Measurements from ENCODE around the gene RTP1.
"Not testable (repeated sequence)": the region's sequence is repeated elsewhere in the genome, so short reads cannot be mapped to it uniquely, and the experiment has no call there.

RTP1 gene

DNA sequence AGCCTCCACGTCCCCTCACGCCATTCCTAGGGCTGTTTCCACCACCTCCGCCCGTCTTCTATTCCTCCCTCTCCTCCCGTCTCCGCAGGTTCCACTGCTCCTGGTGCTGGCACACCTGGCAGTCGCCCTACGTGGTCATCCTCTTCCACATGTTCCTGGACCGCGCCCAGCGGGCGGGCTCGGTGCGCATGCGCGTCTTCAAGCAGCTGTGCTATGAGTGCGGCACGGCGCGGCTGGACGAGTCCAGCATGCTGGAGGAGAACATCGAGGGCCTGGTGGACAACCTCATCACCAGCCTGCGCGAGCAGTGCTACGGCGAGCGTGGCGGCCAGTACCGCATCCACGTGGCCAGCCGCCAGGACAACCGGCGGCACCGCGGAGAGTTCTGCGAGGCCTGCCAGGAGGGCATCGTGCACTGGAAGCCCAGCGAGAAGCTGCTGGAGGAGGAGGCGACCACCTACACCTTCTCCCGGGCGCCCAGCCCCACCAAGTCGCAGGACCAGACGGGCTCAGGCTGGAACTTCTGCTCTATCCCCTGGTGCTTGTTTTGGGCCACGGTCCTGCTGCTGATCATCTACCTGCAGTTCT, 2.3 kb downstream of the RTP1 start:
- DNase-seq, result not testable (repeated sequence)

DNA sequence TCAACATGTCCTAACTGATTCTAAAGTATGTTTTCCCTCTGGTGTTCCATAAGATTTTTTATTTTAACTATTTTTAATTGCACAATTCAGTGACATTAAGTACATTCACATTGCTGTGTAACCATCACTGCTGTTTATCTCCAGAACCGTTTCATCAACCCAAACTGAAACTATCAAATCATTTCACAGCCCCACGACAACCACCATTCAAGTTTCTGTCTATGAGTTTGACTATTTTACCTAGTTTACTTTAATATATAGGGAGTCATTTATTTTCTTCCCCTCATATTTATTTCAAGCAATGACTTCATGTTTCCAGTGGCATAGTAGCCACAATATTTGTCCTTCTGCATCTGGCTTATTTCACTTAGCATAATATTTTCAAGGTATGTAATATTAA, 8.4 kb downstream of the RTP1 start:
- DNase-seq, result no peak

DNA sequence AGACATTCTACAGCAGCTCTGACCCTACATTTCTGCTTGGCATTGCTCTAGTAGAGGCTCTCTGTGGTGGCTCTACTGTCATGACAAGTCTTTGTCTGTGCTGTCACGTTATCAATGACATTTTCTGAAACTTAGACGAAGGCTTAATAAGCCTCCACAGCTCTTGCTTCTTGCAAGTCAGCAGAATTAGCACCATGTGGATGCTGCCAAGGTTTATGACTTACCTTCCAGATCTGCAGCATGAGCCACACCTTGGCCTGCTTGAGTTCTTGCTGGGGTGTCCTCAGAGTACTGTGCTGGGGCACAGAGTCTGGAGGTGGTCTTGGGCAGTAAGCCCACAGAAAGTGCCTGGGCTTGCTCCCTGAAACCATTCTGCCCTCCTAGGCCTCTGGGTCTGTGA, 9.8 kb downstream of the RTP1 start:
- no peak for DNase-seq

DNA sequence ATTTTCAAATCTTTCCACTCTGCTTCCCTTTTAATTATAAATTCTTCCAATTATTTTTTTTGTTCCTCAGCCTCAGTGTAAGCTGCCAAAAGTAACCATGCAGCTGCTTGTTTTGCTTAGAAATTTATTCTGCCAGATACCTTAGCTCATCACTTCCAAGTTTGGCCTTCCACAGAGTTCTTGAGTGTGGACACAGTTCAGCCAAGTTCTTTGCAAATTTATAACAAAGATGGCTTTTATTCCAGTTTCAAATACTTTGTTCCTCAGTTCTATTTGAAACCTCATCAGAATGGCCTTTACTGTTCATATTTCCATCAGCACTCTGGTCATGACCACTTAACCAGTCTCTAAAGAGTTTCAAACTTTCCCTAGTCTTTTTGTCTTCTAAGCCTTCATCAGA, 10.3 kb downstream of the RTP1 start:
- no peak for DNase-seq

DNA sequence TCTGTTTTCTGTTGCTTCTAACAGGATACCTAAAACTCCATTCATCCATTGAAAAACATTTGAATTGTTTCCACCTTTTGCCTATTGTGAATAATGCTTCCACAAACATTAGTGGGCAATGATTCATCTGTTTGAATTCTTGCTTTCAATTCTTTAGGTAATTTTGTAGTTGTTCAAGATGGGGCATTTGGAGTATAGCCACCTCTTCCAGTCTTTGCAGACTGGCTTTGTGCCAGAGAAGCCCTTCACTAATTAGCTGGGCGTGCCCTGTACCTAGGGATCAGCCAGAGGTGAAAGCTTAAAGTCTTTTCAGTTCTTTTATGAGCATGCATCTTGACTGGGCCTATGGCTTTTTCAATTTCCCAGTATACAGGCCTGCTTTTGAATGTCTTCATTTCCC, 10.9 kb downstream of the RTP1 start:
- no peak for DNase-seq

DNA sequence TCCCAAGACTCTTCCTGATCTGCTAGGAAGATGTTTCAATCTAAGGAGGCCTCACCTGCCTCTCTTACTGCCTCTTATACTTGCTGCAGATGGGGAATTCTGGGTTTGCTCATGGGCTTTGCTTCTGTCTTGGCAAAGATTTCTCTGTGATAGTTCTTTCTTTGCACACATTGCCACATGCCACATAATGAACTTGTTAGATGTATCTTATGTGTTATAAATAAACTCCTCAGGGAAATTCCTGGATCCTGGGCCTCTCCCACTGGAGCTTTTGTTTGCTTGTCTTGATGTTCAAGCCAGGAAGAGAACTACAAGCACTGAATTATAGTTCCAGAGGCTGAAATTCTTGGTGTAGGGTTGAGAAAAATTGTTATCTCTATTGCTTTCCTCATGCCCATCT, 12.2 kb downstream of the RTP1 start:
- DNase-seq, result no peak

DNA sequence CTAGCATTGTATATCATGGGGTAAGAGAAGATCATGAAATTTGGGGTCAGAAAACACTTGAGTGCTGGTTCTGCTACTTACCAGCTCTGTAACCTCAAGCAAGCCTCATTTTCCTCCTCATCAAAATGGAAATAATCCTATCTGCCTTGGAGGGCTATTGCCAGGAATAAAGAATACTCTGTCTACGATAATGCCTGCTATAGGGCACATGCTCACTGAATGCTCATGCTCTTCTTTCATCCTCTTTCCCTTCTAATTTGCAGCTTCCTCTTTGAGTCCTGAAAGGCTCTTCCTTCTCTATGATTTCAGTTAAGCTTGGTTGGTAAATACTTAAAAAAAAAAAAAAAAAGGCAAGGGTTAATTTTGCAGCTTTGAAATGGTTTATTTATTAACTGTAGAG, 12.8 kb downstream of the RTP1 start:
- DNase-seq, result no peak

DNA sequence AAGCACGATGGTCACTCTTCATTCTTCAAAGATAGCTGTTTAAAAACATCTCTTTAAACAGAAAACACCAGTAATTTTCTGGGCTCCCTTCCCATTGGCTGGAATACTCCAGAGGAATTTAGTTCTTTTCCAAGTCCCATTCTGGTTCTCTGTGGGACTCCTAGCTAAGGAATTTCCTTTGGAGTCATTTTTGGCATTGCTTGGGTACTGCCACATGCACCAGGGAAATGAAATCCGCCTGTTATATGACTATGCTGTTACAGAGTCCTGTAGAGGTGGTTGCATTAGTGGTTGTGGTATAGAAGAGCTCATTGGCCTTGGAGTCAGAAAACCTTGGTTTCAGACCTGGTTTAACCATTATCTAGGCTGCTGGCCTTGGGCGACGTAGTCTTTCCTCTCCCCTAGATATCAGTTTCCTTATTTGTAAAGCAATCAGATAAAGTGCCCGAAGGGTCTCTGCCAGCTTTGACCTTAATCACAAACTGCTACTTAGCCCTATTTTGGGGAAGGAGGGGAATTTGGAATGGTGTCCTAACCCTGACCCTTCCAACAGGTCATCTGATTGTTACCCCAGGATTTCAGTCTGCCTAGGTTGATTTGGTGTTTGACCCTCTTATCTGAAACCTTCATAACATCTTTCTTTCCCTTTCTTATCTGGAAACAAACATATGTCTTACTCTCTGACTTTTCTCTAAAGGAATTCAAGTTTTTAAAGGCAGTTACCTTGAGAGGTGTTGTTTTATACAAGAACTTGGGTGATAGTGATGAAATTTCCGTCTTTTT, 13.4 kb downstream of the RTP1 start:
- DNase-seq, result no peak

DNA sequence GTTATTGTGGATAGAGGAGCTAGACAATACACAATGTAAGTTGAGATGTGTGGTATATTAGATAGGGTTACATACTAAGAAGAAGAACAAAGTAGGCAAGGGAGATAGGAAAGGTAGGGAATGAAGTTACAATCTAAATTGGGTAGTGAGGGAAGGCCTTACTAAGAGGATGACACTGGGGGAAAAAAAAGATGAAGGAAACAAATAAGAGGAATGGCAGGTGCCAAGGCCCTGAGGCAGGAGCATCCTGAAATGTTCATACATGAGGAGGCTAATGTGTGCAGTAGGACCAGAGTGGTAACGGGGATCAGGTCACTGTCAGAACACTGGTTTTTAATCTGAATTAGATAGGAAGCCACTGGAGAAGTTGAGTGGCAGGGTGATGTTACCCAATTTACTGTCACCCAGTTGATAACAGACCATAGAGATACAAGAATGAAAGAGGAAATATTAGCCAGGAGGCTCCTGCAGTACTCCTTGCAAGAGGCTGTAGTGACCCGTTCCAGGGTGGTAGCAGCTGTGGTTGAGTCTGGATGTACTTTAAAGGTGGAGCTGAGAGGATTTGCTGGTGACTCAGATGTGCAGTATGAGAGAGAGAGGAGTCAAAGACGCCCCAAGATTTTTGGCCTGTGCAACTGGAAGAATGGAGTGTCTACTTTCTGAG, 14.4 kb downstream of the RTP1 start:
- no peak for DNase-seq

DNA sequence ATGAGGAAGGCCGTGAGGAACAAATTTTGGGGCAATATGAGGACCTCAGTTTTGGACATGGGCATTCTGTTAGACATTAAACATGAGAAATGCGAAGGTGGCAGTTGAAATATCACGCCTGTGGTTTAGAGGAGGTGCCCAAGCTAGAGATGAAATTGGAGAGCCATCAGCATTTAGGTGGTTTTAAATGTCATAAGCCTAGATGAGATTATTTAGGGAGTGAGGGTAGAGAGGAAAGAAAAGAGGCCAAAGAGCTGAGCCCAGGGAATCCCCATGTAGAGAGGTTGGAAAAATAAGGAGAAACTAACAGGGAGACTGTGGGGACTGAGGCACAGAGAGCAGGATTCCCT, 14.9 kb downstream of the RTP1 start:
- no peak for DNase-seq

DNA sequence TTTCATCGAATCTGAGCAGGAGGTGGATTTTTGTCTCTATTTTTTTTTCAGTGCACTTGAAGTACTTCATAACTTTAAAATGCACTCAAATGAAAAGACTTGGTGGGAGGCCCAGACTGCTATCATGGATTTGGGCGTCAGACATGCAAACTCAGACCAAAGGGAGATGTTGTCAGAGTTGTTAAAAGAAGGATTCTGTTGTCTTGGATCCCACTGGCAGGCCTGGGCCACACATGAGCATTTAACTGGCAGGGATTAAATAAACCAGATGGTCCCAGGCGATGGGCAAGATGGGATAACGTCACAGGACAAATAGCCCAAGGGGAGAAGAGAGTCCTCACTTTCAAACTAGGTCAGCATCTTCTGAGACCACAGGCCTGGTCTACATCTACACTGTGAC, 15.4 kb downstream of the RTP1 start:
- no peak for DNase-seq

DNA sequence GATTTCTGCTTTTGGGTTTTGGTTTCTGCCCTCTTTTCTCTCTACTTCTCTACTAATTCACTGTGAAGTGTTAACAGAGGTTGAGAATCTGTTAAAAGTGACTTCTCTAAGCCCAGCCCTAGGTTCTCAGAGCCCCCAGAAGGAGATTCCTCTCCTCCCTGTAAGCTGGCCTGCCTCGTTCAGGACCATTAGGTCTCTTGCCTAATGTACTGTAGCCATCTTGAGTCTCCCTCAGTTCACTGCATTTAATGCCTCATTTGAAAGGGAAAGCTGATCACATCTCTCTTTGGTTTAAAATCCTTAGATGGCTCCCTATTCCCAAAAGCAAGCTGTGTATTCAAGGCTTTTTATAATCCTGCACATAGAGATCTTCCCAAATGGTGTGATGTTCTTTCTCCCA, 16.3 kb downstream of the RTP1 start:
- no peak for DNase-seq

DNA sequence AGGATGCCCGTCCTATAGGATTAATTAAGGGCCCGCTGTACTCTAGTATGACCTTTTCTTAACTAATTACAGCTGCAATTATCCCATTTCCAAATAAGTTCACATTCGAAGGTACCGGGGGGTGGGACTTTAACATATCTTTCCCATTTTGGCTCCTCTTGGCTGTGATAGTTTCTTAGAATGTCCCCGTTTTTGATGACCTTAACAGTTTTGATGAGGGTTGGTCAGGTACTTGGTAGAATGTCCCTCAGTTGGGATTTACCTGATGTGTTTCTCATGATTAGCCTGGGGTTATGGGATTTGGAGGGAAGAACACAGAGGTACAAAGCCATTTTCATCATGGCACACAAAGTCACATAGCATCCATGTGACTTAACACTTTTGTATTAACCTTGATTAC, 18.2 kb downstream of the RTP1 start:
- DNase-seq, result no peak

DNA sequence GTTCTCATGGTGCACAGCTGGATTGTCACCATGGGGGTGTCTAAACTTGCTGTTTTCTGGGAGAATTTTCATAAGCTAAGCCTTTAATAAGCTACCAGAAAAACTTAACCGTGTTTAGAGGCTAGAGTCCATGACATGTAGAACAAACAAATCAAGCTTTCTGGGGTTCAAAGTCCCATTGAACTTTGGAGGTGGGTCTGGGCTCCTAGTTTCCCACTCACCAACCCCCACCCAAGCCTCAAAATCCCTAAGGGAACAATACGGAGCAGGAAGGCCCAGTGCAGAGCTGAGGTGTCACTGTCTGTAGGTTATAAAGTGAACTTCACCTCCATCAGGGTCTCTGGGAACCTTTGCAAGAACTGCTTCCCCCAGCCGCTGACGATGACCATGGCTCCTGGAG, 25.5 kb downstream of the RTP1 start:
- no peak for DNase-seq

DNA sequence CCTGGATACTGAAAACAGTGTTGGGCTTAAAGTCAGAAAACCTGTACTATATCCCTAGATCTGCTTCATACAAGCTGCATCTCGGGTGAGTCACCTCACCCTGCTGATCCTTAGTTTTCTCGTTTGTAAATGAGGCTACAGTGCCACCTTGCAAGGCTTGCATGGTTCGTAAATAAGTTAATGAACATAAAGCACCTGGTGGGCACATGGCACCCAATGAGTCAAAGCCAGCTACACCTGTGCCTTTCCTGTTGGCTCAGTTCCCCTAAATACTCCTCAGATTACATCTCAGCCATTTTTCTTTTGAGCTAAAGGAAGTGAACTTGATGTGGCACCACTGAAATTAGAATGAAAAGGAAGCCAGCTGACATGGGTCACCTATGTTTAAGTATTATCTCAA, 26.5 kb downstream of the RTP1 start:
- no peak for DNase-seq

DNA sequence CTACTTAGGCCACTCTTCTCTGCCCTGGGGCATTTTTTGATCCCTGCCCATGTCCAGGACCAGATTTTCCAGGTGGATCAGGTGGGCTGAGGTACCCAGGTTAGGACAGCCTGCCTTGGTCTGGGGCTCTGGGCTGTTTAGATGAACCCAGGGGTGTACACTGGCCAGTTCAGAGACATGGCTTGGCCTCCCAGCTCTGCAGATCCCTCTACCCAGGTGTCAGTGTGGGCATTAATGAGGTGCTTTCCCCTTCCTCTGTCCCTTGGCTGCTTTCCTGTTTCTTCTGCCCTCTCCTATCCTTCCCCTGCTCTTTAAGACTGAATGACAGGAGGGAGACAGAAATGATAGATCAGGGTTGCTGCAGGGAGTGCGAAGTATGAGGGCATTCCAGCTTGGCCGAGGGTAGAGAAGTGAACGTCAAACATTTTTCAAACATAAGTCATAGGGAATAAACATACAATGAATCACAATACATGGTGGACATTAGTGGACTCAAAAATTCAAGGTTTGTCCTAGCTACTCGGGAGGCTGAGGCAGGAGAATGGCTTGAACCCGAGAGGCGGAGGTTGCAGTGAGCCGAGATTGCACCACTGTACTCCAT, 30.5 kb downstream of the RTP1 start:
- DNase-seq, result no peak

DNA sequence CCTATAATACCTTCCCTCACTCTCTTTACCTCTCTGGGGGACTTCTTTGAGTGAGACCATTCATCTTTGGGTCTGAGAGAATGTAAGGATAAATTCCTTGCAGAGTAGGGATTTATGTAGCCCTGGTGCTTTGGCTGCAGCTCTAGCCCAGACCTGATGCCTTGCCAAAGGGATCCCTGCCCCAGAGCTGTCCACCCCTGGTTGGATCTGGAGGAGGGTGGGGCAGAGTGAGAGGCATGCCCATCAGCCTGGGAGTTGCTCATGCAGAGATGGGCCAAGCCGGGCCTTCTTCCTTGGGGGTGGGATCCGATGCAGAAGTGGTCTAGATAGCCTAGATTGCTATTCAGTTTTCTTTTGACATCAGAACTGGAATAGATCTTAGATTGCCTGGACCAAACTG, 31.5 kb downstream of the RTP1 start:
- DNase-seq, result no peak

DNA sequence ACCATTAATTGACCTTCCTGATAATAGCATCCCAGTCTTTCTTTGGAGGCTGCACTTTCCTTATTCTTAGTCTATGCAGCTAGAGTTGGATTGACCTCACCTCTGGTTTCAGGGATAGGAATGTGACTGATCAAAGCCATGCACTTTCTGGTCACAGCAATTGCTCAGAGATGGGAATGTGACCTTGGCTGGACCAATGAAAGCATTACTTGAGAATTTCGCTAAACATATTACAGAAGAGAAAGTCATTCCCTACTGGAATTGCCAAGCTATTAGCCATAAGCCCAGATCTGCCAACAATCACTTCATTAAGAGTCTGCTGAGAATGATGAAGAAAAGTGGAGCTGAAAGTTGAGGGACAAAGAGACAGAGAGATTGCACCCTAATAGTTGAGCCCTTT, 32.7 kb downstream of the RTP1 start:
- no peak for DNase-seq

DNA sequence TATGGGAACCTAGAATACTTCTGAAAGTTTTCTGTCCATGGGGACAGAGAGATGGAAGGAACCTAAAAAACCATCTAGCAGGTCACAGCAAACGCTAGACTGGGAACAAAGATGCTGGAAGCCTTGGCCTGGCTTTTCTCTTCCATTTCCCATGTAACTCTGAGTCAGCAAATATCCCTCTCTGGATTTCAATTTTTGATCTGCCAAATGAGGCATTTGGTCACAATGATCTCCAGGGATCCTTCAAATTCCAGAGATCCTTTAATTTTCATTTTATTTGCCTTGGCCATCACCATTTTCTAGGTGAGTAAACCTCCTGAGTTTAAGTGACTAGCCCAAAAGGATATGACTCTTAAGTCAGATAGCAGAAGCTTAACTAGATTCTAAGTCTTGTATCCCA, 39.7 kb downstream of the RTP1 start:
- DNase-seq, result no peak

DNA sequence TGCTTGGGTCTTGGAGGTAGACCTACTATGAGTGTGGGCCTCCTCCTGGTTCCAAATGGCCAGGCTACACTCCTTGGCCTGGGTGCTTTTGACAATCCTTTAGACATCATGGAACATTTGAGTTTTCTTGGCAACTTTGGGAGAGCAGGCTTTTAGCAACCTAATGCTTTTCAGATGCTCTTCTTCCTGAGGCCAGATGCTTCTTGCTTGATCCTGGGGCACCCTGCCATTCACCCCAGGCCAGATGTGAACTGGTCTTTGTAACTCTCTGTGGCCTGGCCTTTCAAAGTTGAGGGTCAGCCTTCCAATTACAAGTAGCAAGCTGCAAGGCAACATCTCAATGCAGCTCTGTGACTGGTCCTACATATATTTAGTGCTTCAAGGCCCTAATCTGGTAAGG, 40.5 kb downstream of the RTP1 start:
- DNase-seq, result no peak

DNA sequence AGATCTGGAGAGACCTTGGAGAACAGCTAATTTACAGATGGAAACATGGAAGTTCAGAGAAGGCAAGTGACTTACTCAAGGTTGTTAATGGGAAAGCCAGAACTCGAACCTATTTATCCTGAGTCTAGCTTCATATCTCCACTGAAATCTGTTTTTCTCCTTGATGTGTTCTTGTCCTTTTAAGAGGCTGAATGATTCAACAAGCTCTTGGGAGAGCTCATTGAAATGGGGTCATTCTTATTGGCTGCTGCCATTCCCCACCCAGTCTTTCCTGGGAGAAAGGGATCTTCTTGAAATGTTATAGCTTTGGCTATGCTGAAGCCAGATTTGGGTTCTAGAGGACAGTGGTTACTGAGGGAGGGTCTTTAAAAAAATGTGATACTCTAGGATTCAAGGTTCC, 41.0 kb downstream of the RTP1 start:
- no peak for DNase-seq

DNA sequence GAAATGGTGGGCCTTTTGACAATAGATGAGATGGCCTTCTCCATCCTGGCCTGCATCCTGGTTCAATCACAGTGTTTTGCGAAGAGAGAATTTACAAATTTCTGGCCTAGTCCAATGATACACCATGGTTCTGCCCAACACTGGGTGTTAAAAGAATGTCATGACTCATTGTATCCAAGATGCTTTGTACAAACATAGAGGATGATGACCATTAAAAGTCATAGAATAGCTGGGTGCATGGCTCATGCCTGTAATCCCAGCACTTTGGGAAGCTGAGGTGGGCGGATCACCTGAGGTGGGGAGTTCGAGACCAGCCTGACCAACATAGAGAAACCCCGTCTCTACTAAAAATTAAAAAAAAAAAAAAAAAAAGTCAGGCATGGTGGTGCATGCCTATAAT, 41.5 kb downstream of the RTP1 start:
- not testable (repeated sequence) for DNase-seq

DNA sequence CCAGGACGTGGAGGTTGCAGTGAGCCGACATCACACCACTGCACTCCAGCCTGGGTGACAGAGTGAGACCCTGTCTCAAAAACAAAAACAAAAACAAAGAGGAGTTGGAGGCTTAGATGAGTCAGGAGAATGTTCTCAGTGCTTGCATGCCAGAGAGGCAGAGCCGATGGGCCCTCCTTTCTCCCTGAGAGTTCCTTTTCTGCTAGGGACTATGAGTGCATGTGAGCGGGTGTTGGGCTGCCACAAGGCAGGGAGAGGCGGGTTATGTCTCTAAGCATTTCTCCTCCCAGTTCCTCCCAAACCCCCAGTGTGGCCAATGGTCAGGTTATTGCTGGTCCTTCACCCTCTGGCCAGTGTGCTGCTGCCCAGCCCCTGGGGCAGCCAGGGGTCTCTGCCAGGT, 45.1 kb downstream of the RTP1 start:
- no peak for DNase-seq

DNA sequence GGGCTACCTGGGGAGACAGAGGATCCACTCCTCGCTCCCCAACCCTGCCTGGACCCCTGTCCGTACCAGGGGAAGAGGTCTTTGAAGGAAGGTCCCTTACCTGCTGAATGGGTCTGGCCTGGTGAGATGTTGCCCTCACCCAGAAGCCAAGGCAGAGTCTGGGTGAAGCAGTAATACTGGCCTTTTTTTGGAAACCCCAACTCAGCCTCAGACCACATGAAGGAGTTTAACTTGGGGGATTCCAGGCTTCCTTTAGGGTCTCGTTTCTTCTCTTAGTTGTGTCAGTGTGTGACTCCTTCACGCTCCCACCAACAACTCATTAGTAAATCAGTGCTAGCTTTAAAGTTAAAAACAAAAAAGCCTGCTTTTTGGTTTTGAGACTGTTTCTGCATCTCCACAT, 45.6 kb downstream of the RTP1 start:
- no peak for DNase-seq

Data from stimulated activated naive CD4-positive, alpha-beta T cell treated with Interleukin-2 at 50 U/mL for 16 hours (primary cell).